Endothelial cell (in vitro differentiated cells): ENCODE data around the gene PHKB. TPM values are rescaled to one million over a fixed set of nuclear protein-coding genes. Genes with fewer than 3 reads are reported as not detected.
A peak's percentile ranks its signal among the peaks of the same experiment; 100 is the strongest.
"Not testable (repeated sequence)": the region's sequence is repeated elsewhere in the genome, so short reads cannot be mapped to it uniquely, and the experiment has no call there.

Experiments used
- DNase-seq: peaks from one replicate; pipeline ENCODE4 v3.0.0; 2021; ENCODE audit warnings: low spot score
- H3K27ac Mint-ChIP-seq: one replicate; pipeline ENCODE4 v1.8.0; 2021; ENCODE audit warnings: mixed read lengths, inconsistent platforms; ENCODE audit not compliant: unreplicated experiment
- H3K27me3 Mint-ChIP-seq: one replicate; pipeline ENCODE4 v1.8.0; 2021; ENCODE audit warnings: mild to moderate bottlenecking, moderate library complexity, mixed read lengths, inconsistent platforms; ENCODE audit not compliant: unreplicated experiment
- H3K36me3 Mint-ChIP-seq: one replicate; pipeline ENCODE4 v1.8.0; 2021; ENCODE audit warnings: mild to moderate bottlenecking, low read depth, mixed read lengths, inconsistent platforms; ENCODE audit not compliant: unreplicated experiment
- H3K4me1 Mint-ChIP-seq: one replicate; pipeline ENCODE4 v1.8.0; 2021; ENCODE audit warnings: mild to moderate bottlenecking, mixed read lengths, inconsistent platforms; ENCODE audit not compliant: unreplicated experiment
- H3K4me3 Mint-ChIP-seq: one replicate; pipeline ENCODE4 v1.8.0; 2021; ENCODE audit warnings: mild to moderate bottlenecking, mixed read lengths, inconsistent platforms; ENCODE audit not compliant: unreplicated experiment
- H3K9me3 Mint-ChIP-seq: one replicate; pipeline ENCODE4 v1.8.0; 2021; ENCODE audit warnings: mixed read lengths, inconsistent platforms; ENCODE audit not compliant: unreplicated experiment
- CTCF ChIP-seq: fragments of 200-600 bp; sonication (generic); IDR thresholded peaks from one replicate; pipeline ENCODE4 v1.5.0; 2021; ENCODE audit warnings: antibody characterized with exemption; ENCODE audit not compliant: unreplicated experiment
- total RNA-seq: library from RNA; stranded (reverse); fragmentation: NEBNext Ultra II Directional; extraction: Animal tissue kit (Norgen Biotek cat#: 25700); gene quantifications from one replicate; pipeline ENCODE4 v1.2.1, GENCODE V29; 2021; ENCODE audit not compliant: unreplicated experiment

PHKB gene
- total RNA-seq, 1 donor from 2014 or later: 125 TPM

- Mint-ChIP-seq H3K4me1 (peaks cover 13% of the 10 kb centered on the region), H3K9me3 (no peaks in the 10 kb centered on the region), H3K4me3 (no peak overlapping the region), H3K27ac (no peak overlapping the region), H3K36me3 (peaks cover 25% of the 10 kb centered on the region), H3K27me3 (peaks cover 1% of the 10 kb centered on the region)
- no peak for DNase-seq
- no peak for TF ChIP-seq CTCF
These were observed 72.7 kb downstream of the PHKB start for GRCh38 chr16:47533744-47534292.

- H3K36me3 Mint-ChIP-seq: peaks cover 45% of the 10 kb centered on the region
- no peak for DNase-seq
- H3K27ac Mint-ChIP-seq: peak overlapping the region; percentile 77
- H3K9me3 Mint-ChIP-seq: peaks cover 11% of the 10 kb centered on the region
- H3K4me3 Mint-ChIP-seq: peak overlapping the region; percentile 62
- H3K27me3 Mint-ChIP-seq: peaks cover 4% of the 10 kb centered on the region
- peaks cover 13% of the 10 kb centered on the region for H3K4me1 Mint-ChIP-seq
- no peak for TF ChIP-seq CTCF
These were observed 77.3 kb downstream of the PHKB start for GRCh38 chr16:47538472-47538871.

- DNase-seq, H3K27me3 Mint-ChIP-seq, H3K27ac Mint-ChIP-seq: not testable (repeated sequence)
- Mint-ChIP-seq H3K36me3 (peaks cover 51% of the 10 kb centered on the region), H3K4me1 (peaks cover 13% of the 10 kb centered on the region), H3K4me3 (peak overlapping the region; percentile 57), H3K9me3 (peaks cover 17% of the 10 kb centered on the region)
These were observed 78.9 kb downstream of the PHKB start for GRCh38 chr16:47539707-47540670.

GRCh38 chr16:47541135-47541534 is 80.0 kb downstream of the PHKB start:
- DNase-seq, H3K27ac Mint-ChIP-seq, H3K27me3 Mint-ChIP-seq: not testable (repeated sequence)
- peaks cover 24% of the 10 kb centered on the region for H3K9me3 Mint-ChIP-seq
- peak overlapping the region; percentile 80 for H3K4me3 Mint-ChIP-seq
- H3K36me3 Mint-ChIP-seq: peaks cover 63% of the 10 kb centered on the region
- H3K4me1 Mint-ChIP-seq: peaks cover 13% of the 10 kb centered on the region

GRCh38 chr16:47544255-47544654 is 83.1 kb downstream of the PHKB start:
- H3K4me1 Mint-ChIP-seq, DNase-seq, H3K27ac Mint-ChIP-seq, H3K27me3 Mint-ChIP-seq: not testable (repeated sequence)
- peaks cover 73% of the 10 kb centered on the region for H3K36me3 Mint-ChIP-seq
- peaks cover 24% of the 10 kb centered on the region for H3K9me3 Mint-ChIP-seq
- peak overlapping the region; percentile 10 for H3K4me3 Mint-ChIP-seq

- not testable (repeated sequence) for DNase-seq, H3K27me3 Mint-ChIP-seq, H3K27ac Mint-ChIP-seq, H3K4me1 Mint-ChIP-seq, H3K9me3 Mint-ChIP-seq
- H3K4me3 Mint-ChIP-seq: peak overlapping the region; percentile 35
- H3K36me3 Mint-ChIP-seq: peaks cover 81% of the 10 kb centered on the region
These were observed 90.1 kb downstream of the PHKB start for GRCh38 chr16:47551185-47551584.

- H3K9me3 Mint-ChIP-seq, H3K4me1 Mint-ChIP-seq, H3K27me3 Mint-ChIP-seq, DNase-seq, H3K27ac Mint-ChIP-seq: not testable (repeated sequence)
- H3K4me3 Mint-ChIP-seq: peak overlapping the region; percentile 22
- peaks cover 80% of the 10 kb centered on the region for H3K36me3 Mint-ChIP-seq
These were observed 90.6 kb downstream of the PHKB start for GRCh38 chr16:47551767-47552166.
